Right lobe of liver (tissue), 6 donors: ENCODE data around the gene FAF2. TPM values are rescaled to one million over a fixed set of nuclear protein-coding genes. Genes with fewer than 3 reads are reported as not detected.

Source experiments
- ATAC-seq, 4 donors: fragments of 200-7000 bp; cut with Tn5 transposase; one replicate each; pipeline ENCODE4 v1.9.1; 2020; ENCODE audit warnings: mild to moderate bottlenecking in 4 of 4, moderate library complexity in 4 of 4
- DNase-seq, 3 donors: peaks; one replicate each; pipeline ENCODE4 v3.0.0-alpha.2; 2020
- H3K27ac ChIP-seq, 3 donors: fragments of 200-600 bp; one replicate each; pipeline ENCODE4 v1.8.0; 2022
- H3K27me3 ChIP-seq, 2 donors: fragments of 200-600 bp; one replicate each; pipeline ENCODE4 v1.8.0; 2022
- H3K36me3 ChIP-seq, 4 donors: fragments of 200-600 bp; sonication (generic) in 1 of 4; one replicate each; pipeline versions ENCODE4 v1.5.1 to v1.8.0; 2017 to 2022; ENCODE audit warnings: control low read depth in 1 of 4
- H3K4me1 ChIP-seq, 4 donors: fragments of 200-600 bp; sonication (generic) in 1 of 4; one replicate each; pipeline versions ENCODE4 v1.5.1 to v1.8.0; 2017 to 2022; ENCODE audit warnings: control low read depth in 1 of 4
- H3K4me3 ChIP-seq, 3 donors: fragments of 200-600 bp; one replicate each; pipeline ENCODE4 v1.8.0; 2022
- H3K9me3 ChIP-seq, 4 donors: fragments of 200-600 bp; sonication (generic) in 1 of 4; one replicate each; pipeline versions ENCODE4 v1.5.1 to v1.8.0; 2017 to 2022; ENCODE audit warnings: control low read depth in 1 of 4
- CTCF ChIP-seq, 4 donors: fragments of 200-600 bp in 3 of 4; fragments of 450-650 bp in 1 of 4; IDR thresholded peaks; one replicate each; pipeline versions ENCODE4 v1.5.1 to v1.8.0; 2016 to 2022; ENCODE audit warnings: antibody characterized with exemption in 4 of 4, mild to moderate bottlenecking in 2 of 4
- POLR2A ChIP-seq: fragments of 450-650 bp; IDR thresholded peaks from one replicate; pipeline ENCODE4 v1.6.1; 2017; ENCODE audit warnings: antibody characterized with exemption, mild to moderate bottlenecking
- WGBS: methylation state at CpG from one replicate; pipeline ENCODE4 v1.1.6; 2018; ENCODE audit warnings: low coverage, low lambda C conversion rate; ENCODE audit not compliant: insufficient coverage; ENCODE audit errors: missing lambda C conversion rate; 5-methylcytosine and 5-hydroxymethylcytosine counted together
- intact Hi-C, 2 donors: fragments of 100-400 bp; cut with DNase I; formaldehyde crosslinking; loops; one replicate each; pipeline versions ENCODE4 v1.11.2 to v1.14.1; 2022
- total RNA-seq, 6 experiments: library from RNA; depleted of rRNA in 2 of 6; stranded (reverse); fragments of >200 nt in 2 of 6; fragmentation: NEBNext Ultra II Directional in 3 of 6; extraction: Animal tissue kit (Norgen Biotek cat#: 25700) in 3 of 6; gene quantifications; one replicate each; pipeline versions ENCODE4 v1.1.0 to v1.2.4, GENCODE V29; 2016 to 2023
- donor health status: DM: no; HTN: yes; CAD: no.
- donor health status: DM: no; HTN: no; CAD: no.
- donor health status: DM: no; HTN: no; CAD: no.
- donor health status: DM: no; HTN: yes; CAD: no.
- donor health status: DM: no; HTN: yes; CAD: no.

The FAF2 gene
- total RNA-seq, 6 experiments from 2014 or later = 17.5 to 23.3 (median 19.8) TPM

GRCh38 chr5:176542596-176543427 is 94.6 kb downstream of the FAF2 start:
- peak overlapping the region in 2 of 3 donors; percentile 36 to 60 for H3K27ac ChIP-seq
- intact Hi-C loops = no loop called here
- DNase-seq (peak in 1 of 3 donors; percentile 43), ATAC-seq (peak; percentile 44 to 54 (median 48))
- 16% methylated on average over 7 of the region's 110 CpGs for WGBS
- H3K27me3 ChIP-seq = no peaks in the 10 kb centered on the region
- no peaks in the 10 kb centered on the region for H3K36me3 ChIP-seq
- peak overlapping the region; percentile 58 to 66 (median 63) for H3K4me3 ChIP-seq
- TF ChIP-seq CTCF (IDR thresholded peaks at IDR 0.05) (peak in 2 of 4 donors; percentile 32 to 45), POLR2A (no peak)
- H3K4me1 ChIP-seq = no peaks in the 10 kb centered on the region
- no peaks in the 10 kb centered on the region for H3K9me3 ChIP-seq

- no peaks in the 10 kb centered on the region for H3K36me3 ChIP-seq
- H3K27me3 ChIP-seq = no peaks in the 10 kb centered on the region
- peak overlapping the region; percentile 54 to 66 (median 63) for H3K4me3 ChIP-seq
- H3K9me3 ChIP-seq = no peaks in the 10 kb centered on the region
- TF ChIP-seq POLR2A = peak; percentile 48
- no peak for TF ChIP-seq CTCF (IDR thresholded peaks at IDR 0.05)
- ATAC-seq = peak; percentile 72 to 84 (median 82)
- DNase-seq = peak; percentile 71 to 81 (median 81)
- 0% methylated on average over 20 of the region's 63 CpGs for WGBS
- intact Hi-C loops = no loop called here
- H3K4me1 ChIP-seq = no peaks in the 10 kb centered on the region
- H3K27ac ChIP-seq = peak overlapping the region; percentile 30 to 63 (median 60)
Observed at GRCh38 chr5:176543428-176544182, 95.4 kb downstream of the FAF2 start.

- TF ChIP-seq CTCF (IDR thresholded peaks at IDR 0.05) = no peak
- no peak for DNase-seq
- Histone ChIP-seq H3K27ac (no peak overlapping the region), H3K27me3 (no peaks in the 10 kb centered on the region), H3K9me3 (no peaks in the 10 kb centered on the region), H3K36me3 (no peaks in the 10 kb centered on the region), H3K4me3 (no peak overlapping the region), H3K4me1 (peaks cover 0 to 9% (median 0%) of the 10 kb centered on the region in 4 donors)
- 94% methylated on average over 6 of the region's 6 CpGs for WGBS
- intact Hi-C loops = no loop called here
- no peak for ATAC-seq
Observed at GRCh38 chr5:176545388-176545736, 97.2 kb downstream of the FAF2 start.

GRCh38 chr5:176545737-176546509 is 97.7 kb downstream of the FAF2 start:
- H3K9me3 ChIP-seq = no peaks in the 10 kb centered on the region
- TF ChIP-seq POLR2A (no peak), CTCF (IDR thresholded peaks at IDR 0.05) (no peak)
- peaks cover 0 to 9% (median 0%) of the 10 kb centered on the region in 4 donors for H3K4me1 ChIP-seq
- H3K27me3 ChIP-seq = no peaks in the 10 kb centered on the region
- DNase-seq = peak in 1 of 3 donors; percentile 52
- no peaks in the 10 kb centered on the region for H3K36me3 ChIP-seq
- no peak overlapping the region for H3K27ac ChIP-seq
- H3K4me3 ChIP-seq = no peak overlapping the region
- ATAC-seq = peak in 1 of 4 donors; percentile 7
- intact Hi-C loops = no loop called here
- WGBS = 53% methylated on average over 5 of the region's 13 CpGs
